Right renal cortex interstitium (tissue), 3 donors: ENCODE data around the gene RPS10. TPM values are rescaled to one million over a fixed set of nuclear protein-coding genes. Genes with fewer than 3 reads are reported as not detected.
"Not testable (repeated sequence)": the region's sequence is repeated elsewhere in the genome, so short reads cannot be mapped to it uniquely, and the experiment has no call there.

ENCODE experiments used
- DNase-seq, 3 donors: peaks; one replicate each; pipeline ENCODE4 v3.0.0-alpha.2; 2013; ENCODE audit warnings: low read depth in 3 of 3, low spot score in 2 of 3
- polyA plus RNA-seq, 3 donors: library from polyadenylated mRNA; unstranded; fragments of 120-200 nt; gene quantifications; one replicate each; pipeline ENCODE4 v1.2.1, GENCODE V29; 2013; ENCODE audit not compliant: insufficient read length in 3 of 3

The RPS10 gene
- polyA plus RNA-seq, 3 donors = 1,392 to 1,491 (median 1,410) TPM

DNA sequence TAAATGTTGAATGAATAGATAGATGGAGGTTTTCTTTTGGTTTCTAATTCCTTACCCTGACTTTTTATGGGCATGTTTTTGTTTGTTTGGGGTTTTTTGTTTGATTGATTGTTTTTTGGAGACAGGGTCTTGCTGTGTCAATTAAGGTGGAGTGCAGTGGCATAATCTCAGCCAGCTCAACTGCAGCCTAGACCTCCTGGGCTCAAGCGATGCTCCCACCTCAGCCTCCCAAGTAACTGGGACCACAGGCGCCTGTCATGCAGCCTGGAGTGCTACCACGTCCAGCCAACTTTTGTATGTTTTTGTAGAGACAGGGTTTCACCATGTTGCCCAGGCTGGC is 31.9 kb downstream of the RPS10 start:
- no peak for DNase-seq

DNA sequence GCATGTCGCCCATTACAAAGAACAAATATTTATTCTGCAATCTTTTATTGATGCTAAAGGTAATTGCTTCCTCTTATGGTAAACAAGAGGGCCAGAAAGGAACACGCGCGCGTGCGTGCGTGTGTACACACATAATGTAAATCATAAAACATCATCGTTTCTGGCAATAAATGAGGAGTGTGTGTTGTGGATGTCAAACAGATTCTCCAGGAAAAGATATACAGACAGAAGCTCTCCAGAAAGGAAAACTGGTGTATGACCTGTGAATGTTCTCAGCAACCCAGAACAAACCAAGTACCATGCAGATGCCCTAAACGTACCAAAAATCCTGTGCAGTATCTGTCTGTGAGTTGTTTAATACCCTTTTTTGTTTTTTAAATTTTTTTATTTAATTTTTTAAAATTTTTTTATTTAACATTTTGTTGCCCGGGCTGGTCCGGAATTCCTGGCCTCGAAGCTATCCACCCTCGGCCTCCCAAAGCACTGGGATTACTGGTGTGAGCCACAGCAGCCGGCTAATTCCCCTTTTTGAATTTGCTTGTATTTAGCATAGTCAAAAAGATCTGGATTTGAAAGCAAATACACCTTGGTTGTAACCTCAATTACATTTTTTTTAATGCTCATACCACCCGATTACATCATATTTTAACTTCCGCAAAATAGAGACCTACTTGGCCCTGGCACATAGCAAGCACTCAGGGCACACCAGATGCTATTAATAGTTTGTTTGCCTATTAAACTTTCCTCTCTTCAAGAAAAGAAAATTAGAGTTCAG is 32.5 kb downstream of the RPS10 start:
- no peak for DNase-seq

DNA sequence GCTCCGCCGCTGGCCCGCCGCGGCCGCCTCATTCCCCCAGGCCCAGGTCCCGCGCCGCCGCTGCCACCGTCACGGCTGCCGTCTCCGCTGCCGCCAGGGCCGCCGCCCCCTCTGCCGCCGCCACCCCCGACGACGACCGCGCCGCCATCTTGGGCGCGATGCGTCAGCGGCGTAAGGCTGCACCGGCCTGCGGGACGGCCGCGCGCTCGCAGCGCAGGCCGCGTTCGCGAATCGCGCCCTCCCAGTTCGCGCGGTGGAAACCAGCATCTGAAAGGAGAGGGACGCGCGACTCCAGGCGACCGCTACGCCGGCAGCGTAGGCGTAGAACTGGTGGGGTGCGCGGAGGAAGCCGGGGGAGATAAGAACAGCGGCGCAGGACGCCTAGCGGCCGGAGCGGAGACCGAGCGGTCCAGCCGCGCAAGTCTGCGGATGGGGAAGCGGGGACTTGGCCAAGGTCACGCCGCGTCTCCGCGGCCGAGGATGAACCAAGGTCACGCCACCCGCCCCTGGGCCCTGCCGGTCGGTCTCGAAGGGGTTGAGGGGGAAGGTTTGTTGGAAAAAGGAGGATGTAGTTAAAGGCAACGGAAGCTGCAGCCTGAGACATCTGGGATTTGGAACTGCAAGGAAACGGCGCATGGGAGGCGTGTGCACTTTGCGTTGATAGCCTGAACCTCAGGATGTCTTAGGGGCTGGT is 33.2 kb downstream of the RPS10 start, which contains the start of gene NUDT3:
Gene NUDT3, minus strand, starts transcription at position 173 of the 694 bp plus-strand sequence. CDS start 307 bp downstream, outside the sequence.
- peak; percentile 94 to 95 (median 94) for DNase-seq

GRCh38 chr6:34391786-34392496 is 33.9 kb downstream of the RPS10 start:
- DNase-seq = peak in 1 of 3 donors; percentile 36

GRCh38 chr6:34391473-34391785 is 34.4 kb downstream of the RPS10 start:
- peak in 1 of 3 donors; percentile 25 for DNase-seq

DNA sequence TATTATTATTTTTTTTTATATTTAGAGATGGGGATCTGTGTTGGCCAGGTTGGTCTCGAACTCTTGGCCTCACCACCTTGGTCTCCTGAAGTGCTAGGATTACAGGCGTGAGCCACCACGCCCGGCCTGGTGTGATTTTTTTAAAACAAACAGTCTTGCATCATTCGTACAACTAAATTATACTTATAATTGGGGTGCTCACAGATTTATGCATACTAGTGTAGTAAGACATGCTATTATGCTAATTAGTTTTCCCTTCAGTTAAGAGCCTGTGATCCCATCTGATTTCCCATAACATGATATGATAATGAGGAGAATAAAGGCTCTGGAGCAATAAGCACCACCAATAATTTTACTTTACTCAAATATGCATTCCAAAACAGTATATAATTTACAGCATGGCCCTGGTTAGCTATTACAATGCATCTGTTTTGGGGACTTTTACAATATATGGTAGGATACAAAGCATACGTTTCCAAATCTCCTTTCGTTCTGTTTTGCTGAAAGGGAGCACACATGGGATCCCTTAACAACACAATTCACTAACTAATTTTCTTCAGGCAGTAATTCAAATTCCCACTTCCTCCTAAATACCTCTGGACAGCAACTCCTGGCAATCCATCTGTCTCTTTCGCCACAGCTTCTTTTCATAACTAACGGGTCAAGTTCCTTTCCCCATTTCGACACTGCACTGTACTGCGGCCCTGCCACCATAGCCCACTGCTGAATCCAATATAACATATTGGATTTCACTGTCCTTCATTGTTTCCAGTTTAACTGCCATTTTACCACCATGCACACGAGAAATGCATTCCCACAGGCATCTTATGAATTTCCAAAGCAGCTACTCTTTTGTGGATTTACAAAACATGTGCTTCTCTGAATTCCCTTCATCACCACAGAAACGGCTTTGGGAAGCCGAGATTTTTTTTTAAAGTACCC is 35.1 kb downstream of the RPS10 start:
- DNase-seq = no peak

DNA sequence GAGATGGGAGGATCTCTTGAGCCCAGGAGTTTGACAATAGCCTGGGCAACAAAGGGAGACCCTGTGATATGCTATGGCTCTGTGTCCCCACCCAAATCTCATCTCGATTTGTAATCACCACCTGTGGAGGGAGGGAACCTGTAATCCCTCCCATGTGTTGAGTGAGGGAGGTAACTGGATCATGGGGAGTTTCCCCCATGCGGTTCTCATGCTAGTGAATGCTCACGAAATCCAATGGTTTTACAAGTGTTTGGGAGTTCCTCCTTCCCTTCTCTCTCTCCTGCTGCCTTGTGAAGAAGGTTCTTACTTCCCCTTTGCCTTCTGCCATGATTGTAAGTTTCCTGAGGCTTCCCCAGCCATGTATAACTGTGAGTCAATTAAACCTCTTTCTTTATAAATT is 36.8 kb downstream of the RPS10 start:
- DNase-seq = no peak

DNA sequence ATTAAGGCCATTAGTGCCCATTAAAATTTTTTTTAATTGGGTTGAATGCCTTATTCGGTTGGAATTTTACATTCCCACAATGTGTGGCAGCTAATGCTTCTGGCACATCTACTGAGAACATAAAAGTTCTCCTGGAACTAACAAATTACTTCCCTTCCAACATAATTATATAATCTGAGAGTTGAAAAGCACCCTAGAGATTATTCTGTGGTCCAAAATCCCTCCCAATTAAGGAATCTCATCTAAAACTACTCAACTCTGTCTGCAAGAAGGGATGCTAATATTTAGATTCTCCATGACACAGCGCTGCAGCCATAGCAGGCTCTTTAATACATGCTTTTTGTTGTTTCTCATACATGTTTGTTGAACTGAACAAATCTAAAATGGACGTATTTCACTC is 37.4 kb downstream of the RPS10 start:
- no peak for DNase-seq

- DNase-seq = no peak
Observed at GRCh38 chr6:34386316-34387137, 39.3 kb downstream of the RPS10 start.

DNA sequence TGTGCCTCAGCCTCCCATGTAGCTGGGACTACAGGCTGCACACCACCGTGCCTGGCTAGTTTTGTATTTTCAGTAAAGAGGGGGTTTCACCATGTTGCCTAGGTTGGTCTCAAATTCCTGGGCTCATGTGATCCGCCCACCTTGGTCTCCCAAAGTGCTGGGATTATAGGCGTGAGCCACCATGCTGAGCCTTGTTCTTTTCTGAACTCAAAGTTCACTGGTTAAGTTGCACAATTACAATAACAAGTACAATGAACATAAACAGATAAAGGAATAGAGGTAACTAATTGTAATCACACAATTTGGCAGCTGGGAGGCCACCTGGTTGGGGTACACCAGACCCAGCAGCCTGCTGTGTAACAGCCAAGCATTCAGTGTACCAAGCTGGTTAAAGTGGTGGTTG is 40.1 kb downstream of the RPS10 start:
- DNase-seq = no peak

DNA sequence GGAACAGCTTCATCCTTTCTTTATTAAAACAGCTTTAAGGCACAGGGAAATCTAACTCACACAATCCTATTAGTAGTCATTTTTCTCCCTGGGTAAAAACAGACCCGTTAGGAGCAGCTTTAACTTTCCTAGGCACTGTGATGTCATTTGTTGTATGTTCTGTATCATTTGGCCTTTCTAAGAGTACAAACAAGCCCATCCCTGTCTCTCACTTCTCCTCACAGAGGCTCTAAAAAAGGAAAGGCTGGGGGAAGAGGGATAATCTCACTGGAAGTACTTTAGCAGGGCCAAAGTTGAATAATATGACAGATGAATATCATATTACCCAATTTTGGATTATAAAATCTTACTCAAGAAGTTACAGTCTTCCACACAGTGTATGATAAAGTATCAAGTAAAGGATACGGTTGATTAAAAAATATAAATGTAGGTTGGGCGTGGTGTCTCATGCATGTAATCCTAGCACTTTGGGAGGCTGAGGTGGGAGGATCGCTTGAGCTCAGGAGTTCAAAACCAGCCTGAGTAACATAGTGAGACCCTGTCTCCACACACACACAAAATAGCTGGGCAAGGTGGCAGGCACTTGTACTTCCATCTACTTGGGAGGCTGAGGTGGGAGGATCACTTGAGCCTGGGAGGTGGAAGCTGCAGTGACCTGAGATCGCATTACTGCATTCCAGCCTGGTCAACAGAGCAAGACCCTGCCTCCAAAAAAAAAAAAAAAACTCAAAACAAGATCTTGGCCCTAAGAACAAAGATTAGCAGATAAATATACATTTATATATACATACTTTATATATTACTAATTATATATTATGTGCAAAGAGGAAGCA is 41.3 kb downstream of the RPS10 start:
- no peak for DNase-seq

GRCh38 chr6:34383656-34384320 is 42.1 kb downstream of the RPS10 start:
- no peak for DNase-seq

DNA sequence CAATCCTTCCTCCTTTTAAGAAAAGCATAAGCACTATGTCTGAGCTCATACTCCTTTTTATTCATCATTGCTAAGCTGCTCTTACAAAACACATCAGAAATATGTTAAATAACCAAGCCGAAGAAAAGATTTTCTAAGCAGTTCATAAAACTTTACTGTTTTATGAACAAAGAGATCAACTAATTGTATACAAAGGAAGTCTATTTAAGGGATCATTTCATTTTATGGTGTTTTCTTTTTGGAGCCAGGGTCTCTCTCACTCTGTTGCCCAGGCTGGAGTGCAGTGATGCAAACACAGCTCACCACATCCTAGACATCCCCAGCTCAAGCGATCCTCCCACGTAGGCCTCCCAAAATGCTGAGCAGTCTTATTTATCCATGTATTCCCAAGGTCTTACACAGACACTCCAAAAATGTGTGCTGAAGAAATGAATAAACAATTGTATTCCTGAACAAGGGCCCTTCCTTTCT is 42.7 kb downstream of the RPS10 start:
- peak in 1 of 3 donors; percentile 34 for DNase-seq

- DNase-seq = no peak
Observed at GRCh38 chr6:34381081-34381480, 44.8 kb downstream of the RPS10 start.

- DNase-seq = no peak
Observed at GRCh38 chr6:34378470-34378869, 47.4 kb downstream of the RPS10 start.

GRCh38 chr6:34377984-34378383 is 47.9 kb downstream of the RPS10 start:
- DNase-seq = no peak

GRCh38 chr6:34377571-34377970 is 48.3 kb downstream of the RPS10 start:
- DNase-seq = not testable (repeated sequence)

GRCh38 chr6:34375833-34376232 is 50.0 kb downstream of the RPS10 start:
- no peak for DNase-seq
